Mesenchymal stem cell (in vitro differentiated cells and primary cell): Measurements from ENCODE around the gene EML1.

Source experiments
- DNase-seq: peaks from one replicate; pipeline ENCODE4 v3.0.0-alpha.2; 2013
- H2AFZ ChIP-seq: one replicate; pipeline ENCODE4 v1.6.1; 2013; ENCODE audit warnings: low read depth, mild to moderate bottlenecking, control low read depth, inconsistent platforms, low read length, moderate library complexity
- H2AK5ac ChIP-seq: 2 replicates; pipeline ENCODE4 v1.6.1; 2013; ENCODE audit warnings: low read length, moderate library complexity, mild to moderate bottlenecking, inconsistent platforms; ENCODE audit not compliant: severe bottlenecking
- H2BK120ac ChIP-seq: one replicate; pipeline ENCODE4 v1.6.1; 2013; ENCODE audit warnings: low read depth, mild to moderate bottlenecking, inconsistent platforms, low read length, moderate library complexity
- H2BK12ac ChIP-seq, 2 experiments: one replicate each; pipeline ENCODE4 v1.6.1; 2013; ENCODE audit warnings: inconsistent platforms in 2 of 2, low read length in 2 of 2, mild to moderate bottlenecking in 2 of 2, moderate library complexity in 2 of 2, control low read depth in 1 of 2
- H2BK15ac ChIP-seq: one replicate; pipeline ENCODE4 v1.6.1; 2013; ENCODE audit warnings: mild to moderate bottlenecking, low read depth, inconsistent platforms; ENCODE audit not compliant: poor library complexity, severe bottlenecking
- H2BK5ac ChIP-seq: 2 replicates; pipeline ENCODE4 v1.6.1; 2013; ENCODE audit warnings: low read depth, mild to moderate bottlenecking, low read length, control low read depth, inconsistent platforms; ENCODE audit not compliant: poor library complexity, severe bottlenecking
- H3K14ac ChIP-seq, 2 experiments: one replicate each; pipeline ENCODE4 v1.6.1; 2013; ENCODE audit warnings: inconsistent platforms in 2 of 2, low read length in 2 of 2, control low read depth in 1 of 2, mild to moderate bottlenecking in 1 of 2, moderate library complexity in 1 of 2
- H3K18ac ChIP-seq, 2 experiments: one replicate each; pipeline ENCODE4 v1.6.1; 2013; ENCODE audit warnings: inconsistent platforms in 2 of 2, low read length in 2 of 2, control low read depth in 1 of 2, low read depth in 1 of 2, mild to moderate bottlenecking in 1 of 2
- H3K23ac ChIP-seq, 2 experiments: one replicate each; pipeline ENCODE4 v1.6.1; 2013; ENCODE audit warnings: inconsistent platforms in 2 of 2, low read length in 2 of 2, mild to moderate bottlenecking in 2 of 2, moderate library complexity in 2 of 2, control low read depth in 1 of 2
- H3K27ac ChIP-seq: 2 replicates; pipeline ENCODE4 v1.5.1; 2013; ENCODE audit warnings: mild to moderate bottlenecking, moderate library complexity, low read length, control low read depth, inconsistent platforms; ENCODE audit not compliant: poor library complexity, severe bottlenecking
- H3K27me3 ChIP-seq, 2 experiments: 2 replicates each; pipeline versions ENCODE4 v1.6.1 to v1.7.0; 2013; ENCODE audit warnings: low read length in 2 of 2, mild to moderate bottlenecking in 2 of 2, moderate library complexity in 2 of 2, control low read depth in 1 of 2, inconsistent platforms in 1 of 2; ENCODE audit not compliant: control insufficient read depth in 1 of 2, insufficient read depth in 1 of 2
- H3K36me3 ChIP-seq, 2 experiments: 2 replicates each; pipeline versions ENCODE4 v1.6.1 to v1.7.0; 2013; ENCODE audit warnings: low read length in 2 of 2, control low read depth in 1 of 2, inconsistent platforms in 1 of 2, low read depth in 1 of 2, mild to moderate bottlenecking in 1 of 2; ENCODE audit not compliant: insufficient read depth in 2 of 2, control insufficient read depth in 1 of 2
- H3K4ac ChIP-seq, 2 experiments: one replicate each; pipeline ENCODE4 v1.6.1; 2013; ENCODE audit warnings: inconsistent platforms in 2 of 2, low read length in 2 of 2, mild to moderate bottlenecking in 2 of 2, moderate library complexity in 2 of 2, control low read depth in 1 of 2, low read depth in 1 of 2
- H3K4me1 ChIP-seq: 2 replicates; pipeline ENCODE4 v1.6.1; 2013; ENCODE audit warnings: low read depth, low read length, control low read depth; ENCODE audit not compliant: control insufficient read depth, insufficient read depth
- H3K4me2 ChIP-seq: 2 replicates; pipeline ENCODE4 v1.6.1; 2013; ENCODE audit warnings: low read length, mild to moderate bottlenecking, inconsistent platforms; ENCODE audit not compliant: poor library complexity, severe bottlenecking
- H3K4me3 ChIP-seq, 2 experiments: 2 replicates each; pipeline versions ENCODE4 v1.5.1 to v1.7.0; 2013; ENCODE audit warnings: low read length in 2 of 2, mild to moderate bottlenecking in 2 of 2, control low read depth in 1 of 2, low read depth in 1 of 2; ENCODE audit not compliant: insufficient read depth in 1 of 2
- H3K79me1 ChIP-seq: replicated peaks from 2 replicates; pipeline ENCODE4 v1.6.1; 2013; ENCODE audit warnings: mild to moderate bottlenecking, control low read depth, low read length, inconsistent platforms; ENCODE audit not compliant: poor library complexity, severe bottlenecking
- H3K9ac ChIP-seq: 2 replicates; pipeline ENCODE4 v1.7.0; 2013; ENCODE audit warnings: mild to moderate bottlenecking, low read length, moderate library complexity
- H3K9me3 ChIP-seq: 2 replicates; pipeline ENCODE4 v1.7.0; 2013; ENCODE audit warnings: mild to moderate bottlenecking, low read length; ENCODE audit not compliant: control insufficient read depth
- H4K8ac ChIP-seq: one replicate; pipeline ENCODE4 v1.6.1; 2013; ENCODE audit warnings: inconsistent platforms, mild to moderate bottlenecking, low read length, moderate library complexity
- H4K91ac ChIP-seq: one replicate; pipeline ENCODE4 v1.6.1; 2013; ENCODE audit warnings: mild to moderate bottlenecking, low read length, inconsistent platforms
- WGBS: methylation state at CpG from one replicate; pipeline ENCODE4 v1.1.7; 2013; ENCODE audit warnings: mixed read lengths; 5-methylcytosine and 5-hydroxymethylcytosine counted together

Gene EML1

GRCh38 chr14:99802301-99803105, 9.3 kb downstream of the EML1 start:
- no peaks in the 10 kb centered on the region for H3K27me3 ChIP-seq
- H2BK5ac ChIP-seq = no peak overlapping the region
- no peak overlapping the region for H3K4ac ChIP-seq
- no peak overlapping the region for H3K27ac ChIP-seq
- DNase-seq = peak; percentile 24
- H2AFZ ChIP-seq = no peak overlapping the region
- H2BK12ac ChIP-seq = no peak overlapping the region
- H3K4me3 ChIP-seq = no peak overlapping the region
- no peak overlapping the region for H3K4me2 ChIP-seq
- H3K14ac ChIP-seq = no peak overlapping the region
- H3K4me1 ChIP-seq = peaks cover 8% of the 10 kb centered on the region
- H3K9ac ChIP-seq = no peak overlapping the region
- no peak overlapping the region for H4K91ac ChIP-seq
- no peak overlapping the region for H2BK15ac ChIP-seq
- no peak overlapping the region for H2BK120ac ChIP-seq
- no peak overlapping the region for H3K18ac ChIP-seq
- 77% methylated on average over 13 of the region's 13 CpGs for WGBS
- H3K9me3 ChIP-seq = no peaks in the 10 kb centered on the region
- peaks cover 30% of the 10 kb centered on the region for H3K79me1 ChIP-seq
- H3K36me3 ChIP-seq = no peaks in the 10 kb centered on the region
- no peak overlapping the region for H4K8ac ChIP-seq
- H3K23ac ChIP-seq = no peak overlapping the region
- no peak overlapping the region for H2AK5ac ChIP-seq

- Histone ChIP-seq H3K18ac (no peak overlapping the region), H2AK5ac (no peak overlapping the region), H2BK5ac (no peak overlapping the region), H3K4me3 (no peak overlapping the region), H4K8ac (no peak overlapping the region), H2BK15ac (no peak overlapping the region), H3K36me3 (no peaks in the 10 kb centered on the region), H3K27ac (no peak overlapping the region), H2BK12ac (no peak overlapping the region), H2AFZ (no peak overlapping the region), H3K14ac (no peak overlapping the region), H3K23ac (no peak overlapping the region), H3K27me3 (no peaks in the 10 kb centered on the region), H3K79me1 (peaks cover 29% of the 10 kb centered on the region), H2BK120ac (no peak overlapping the region), H3K9ac (no peak overlapping the region), H3K4ac (no peak overlapping the region), H4K91ac (no peak overlapping the region), H3K9me3 (no peaks in the 10 kb centered on the region), H3K4me1 (peaks cover 11% of the 10 kb centered on the region), H3K4me2 (no peak overlapping the region)
- DNase-seq = no peak
- WGBS = 89% methylated on average over 9 of the region's 14 CpGs
These were observed 10.0 kb downstream of the EML1 start for GRCh38 chr14:99803106-99803775.

DNA sequence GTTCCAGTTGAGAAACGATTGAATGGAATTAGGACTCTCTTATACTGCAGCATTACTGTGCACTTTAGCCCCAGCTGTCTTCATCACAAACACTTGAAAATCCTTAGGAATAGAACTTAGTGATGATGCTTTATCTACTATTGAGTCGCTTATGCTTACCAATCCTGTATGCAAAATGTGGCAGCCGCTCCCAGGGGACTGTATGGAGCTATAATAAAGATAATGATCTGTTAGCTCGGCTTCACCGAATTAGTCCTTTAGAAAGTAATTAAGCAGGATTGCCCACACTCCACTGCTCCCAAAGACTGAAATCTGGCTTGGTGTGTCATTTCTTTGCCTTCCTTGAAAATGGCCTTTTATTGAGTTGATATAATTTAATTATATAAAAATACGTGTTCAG, 10.6 kb downstream of the EML1 start:
- peaks cover 29% of the 10 kb centered on the region for H3K79me1 ChIP-seq
- H3K4me3 ChIP-seq = no peak overlapping the region
- WGBS = 63% methylated on average over 5 of the region's 6 CpGs
- H2BK120ac ChIP-seq = no peak overlapping the region
- H3K9me3 ChIP-seq = no peaks in the 10 kb centered on the region
- H4K91ac ChIP-seq = no peak overlapping the region
- H3K36me3 ChIP-seq = no peaks in the 10 kb centered on the region
- H2BK5ac ChIP-seq = no peak overlapping the region
- no peak overlapping the region for H3K14ac ChIP-seq
- no peaks in the 10 kb centered on the region for H3K27me3 ChIP-seq
- no peak overlapping the region for H3K9ac ChIP-seq
- H2AFZ ChIP-seq = no peak overlapping the region
- H2AK5ac ChIP-seq = no peak overlapping the region
- H3K23ac ChIP-seq = no peak overlapping the region
- no peak overlapping the region for H3K18ac ChIP-seq
- no peak for DNase-seq
- peaks cover 11% of the 10 kb centered on the region for H3K4me1 ChIP-seq
- no peak overlapping the region for H3K27ac ChIP-seq
- no peak overlapping the region for H3K4me2 ChIP-seq
- no peak overlapping the region for H3K4ac ChIP-seq
- no peak overlapping the region for H2BK15ac ChIP-seq
- no peak overlapping the region for H2BK12ac ChIP-seq
- H4K8ac ChIP-seq = no peak overlapping the region

- Histone ChIP-seq H2BK120ac (no peak overlapping the region), H3K27me3 (no peaks in the 10 kb centered on the region), H4K91ac (no peak overlapping the region), H2AFZ (no peak overlapping the region), H3K4me2 (no peak overlapping the region), H3K27ac (no peak overlapping the region), H3K79me1 (peaks cover 27% of the 10 kb centered on the region), H3K14ac (no peak overlapping the region), H3K9me3 (no peaks in the 10 kb centered on the region), H2BK15ac (no peak overlapping the region), H3K4ac (no peak overlapping the region), H3K9ac (no peak overlapping the region), H3K23ac (no peak overlapping the region), H3K4me3 (no peak overlapping the region), H2BK5ac (no peak overlapping the region), H2AK5ac (no peak overlapping the region), H4K8ac (no peak overlapping the region), H3K36me3 (no peaks in the 10 kb centered on the region), H2BK12ac (no peak overlapping the region), H3K18ac (no peak overlapping the region), H3K4me1 (peaks cover 11% of the 10 kb centered on the region)
- 91% methylated on average over 10 of the region's 12 CpGs for whole genome bisulfite sequencing
- DNase-seq = no peak
These were observed 12.7 kb downstream of the EML1 start for GRCh38 chr14:99805757-99806439.
